H9 (cell line): Measurements from ENCODE around the gene IGSF3. TPM values are rescaled to one million over a fixed set of nuclear protein-coding genes. Genes with fewer than 3 reads are reported as not detected.
A peak's percentile ranks its signal among the peaks of the same experiment; 100 is the strongest.

ENCODE experiments used
- DNase-seq: peaks from one replicate; pipeline ENCODE4 v3.0.0-alpha.2; 2017
- H2AFZ ChIP-seq: one replicate; pipeline ENCODE4 v1.6.1; 2013; ENCODE audit warnings: mild to moderate bottlenecking, low read length, control low read depth, moderate library complexity
- H2AK5ac ChIP-seq: 2 replicates; pipeline ENCODE4 v1.6.1; 2013; ENCODE audit warnings: low read length, control low read depth, mixed read lengths; ENCODE audit not compliant: insufficient read length
- H2BK120ac ChIP-seq: one replicate; pipeline ENCODE4 v1.6.1; 2013; ENCODE audit warnings: low read depth, mild to moderate bottlenecking, low read length, control low read depth, inconsistent platforms; ENCODE audit not compliant: poor library complexity, severe bottlenecking
- H2BK12ac ChIP-seq: 2 replicates; pipeline ENCODE4 v1.6.1; 2013; ENCODE audit warnings: low read length, control low read depth, mixed read lengths, low read depth; ENCODE audit not compliant: insufficient read length
- H2BK15ac ChIP-seq: 2 replicates; pipeline ENCODE4 v1.6.1; 2013; ENCODE audit warnings: low read depth, low read length, control low read depth
- H2BK20ac ChIP-seq: one replicate; pipeline ENCODE4 v1.6.1; 2013; ENCODE audit warnings: low read depth, mild to moderate bottlenecking, low read length, control low read depth, inconsistent platforms; ENCODE audit not compliant: poor library complexity, severe bottlenecking
- H2BK5ac ChIP-seq: 2 replicates; pipeline ENCODE4 v1.6.1; 2013; ENCODE audit warnings: low read length, control low read depth, mixed read lengths; ENCODE audit not compliant: insufficient read length
- H3K14ac ChIP-seq: 2 replicates; pipeline ENCODE4 v1.6.1; 2013; ENCODE audit warnings: low read length, control low read depth; ENCODE audit not compliant: insufficient read depth
- H3K18ac ChIP-seq: 2 replicates; pipeline ENCODE4 v1.6.1; 2013; ENCODE audit warnings: low read depth, mild to moderate bottlenecking, mixed read lengths, low read length, control low read depth; ENCODE audit not compliant: insufficient read length
- H3K23ac ChIP-seq: 2 replicates; pipeline ENCODE4 v1.6.1; 2013; ENCODE audit warnings: low read length, control low read depth, mixed read lengths, low read depth; ENCODE audit not compliant: insufficient read length
- H3K23me2 ChIP-seq: 2 replicates; pipeline ENCODE4 v1.6.1; 2013; ENCODE audit warnings: low read depth, mild to moderate bottlenecking, mixed read lengths, low read length, control low read depth; ENCODE audit not compliant: insufficient read length, poor library complexity, severe bottlenecking
- H3K27ac ChIP-seq: 2 replicates; pipeline ENCODE4 v1.5.1; 2013; ENCODE audit warnings: low read length, control low read depth, mixed read lengths, low read depth; ENCODE audit not compliant: insufficient read length
- H3K27me3 ChIP-seq: 2 replicates; pipeline ENCODE4 v1.6.1; 2013; ENCODE audit warnings: low read length, control low read depth, inconsistent platforms; ENCODE audit not compliant: insufficient read depth
- H3K4ac ChIP-seq: 2 replicates; pipeline ENCODE4 v1.6.1; 2013; ENCODE audit warnings: low read depth, mild to moderate bottlenecking, control low read depth, inconsistent platforms, low read length, moderate library complexity
- H3K4me1 ChIP-seq: 2 replicates; pipeline ENCODE4 v1.6.1; 2013; ENCODE audit warnings: low read length, control low read depth, inconsistent platforms; ENCODE audit not compliant: insufficient read depth
- H3K4me2 ChIP-seq: 2 replicates; pipeline ENCODE4 v1.6.1; 2013; ENCODE audit warnings: low read length, control low read depth, mixed read lengths; ENCODE audit not compliant: insufficient read length, insufficient read depth
- H3K56ac ChIP-seq: 2 replicates; pipeline ENCODE4 v1.6.1; 2013; ENCODE audit warnings: low read depth, mild to moderate bottlenecking, mixed read lengths, low read length, control low read depth; ENCODE audit not compliant: insufficient read length
- H3K79me1 ChIP-seq: 2 replicates; pipeline ENCODE4 v1.6.1; 2013; ENCODE audit warnings: low read depth, mild to moderate bottlenecking, moderate library complexity, low read length, control low read depth, inconsistent platforms; ENCODE audit not compliant: insufficient read depth, poor library complexity, severe bottlenecking
- H3K79me2 ChIP-seq: 2 replicates; pipeline ENCODE4 v1.6.1; 2013; ENCODE audit warnings: low read length, control low read depth, inconsistent platforms; ENCODE audit not compliant: insufficient read depth
- H3K9ac ChIP-seq: 2 replicates; pipeline ENCODE4 v1.6.1; 2013; ENCODE audit warnings: low read length, control low read depth, mixed read lengths; ENCODE audit not compliant: insufficient read length; ENCODE audit errors: extremely low read depth
- H3K9me3 ChIP-seq: one replicate; pipeline ENCODE4 v1.6.1; 2013; ENCODE audit warnings: low read depth, low read length, inconsistent platforms; ENCODE audit not compliant: control insufficient read depth
- H3T11ph ChIP-seq: one replicate; pipeline ENCODE4 v1.6.1; 2013; ENCODE audit warnings: mild to moderate bottlenecking, low read length, control low read depth, inconsistent platforms
- H4K20me1 ChIP-seq: one replicate; pipeline ENCODE4 v1.6.1; 2013; ENCODE audit not compliant: control insufficient read depth, insufficient read length, insufficient read depth
- H4K5ac ChIP-seq: 2 replicates; pipeline ENCODE4 v1.6.1; 2013; ENCODE audit warnings: low read depth, mild to moderate bottlenecking, mixed read lengths, low read length, control low read depth; ENCODE audit not compliant: insufficient read length
- H4K8ac ChIP-seq: replicated peaks from 2 replicates; pipeline ENCODE4 v1.6.1; 2013; ENCODE audit warnings: low read length, control low read depth, mixed read lengths, low read depth; ENCODE audit not compliant: insufficient read length
- H4K91ac ChIP-seq: 2 replicates; pipeline ENCODE4 v1.6.1; 2013; ENCODE audit warnings: low read depth, mild to moderate bottlenecking, moderate library complexity, mixed read lengths, low read length, control low read depth; ENCODE audit not compliant: insufficient read length
- H3K27ac Mint-ChIP-seq, 3 experiments: 2 replicates in 2 of 3; 3 replicates in 1 of 3; pipeline ENCODE4 v1.8.0; 2020 to 2021; ENCODE audit warnings: mixed read lengths in 3 of 3, mild to moderate bottlenecking in 1 of 3, moderate library complexity in 1 of 3
- H3K27me3 Mint-ChIP-seq: 2 replicates; pipeline ENCODE4 v1.8.0; 2021; ENCODE audit warnings: low read depth, mild to moderate bottlenecking, moderate library complexity, mixed read lengths
- H3K36me3 Mint-ChIP-seq, 3 experiments: 2 replicates in 2 of 3; 3 replicates in 1 of 3; pipeline ENCODE4 v1.8.0; 2020 to 2021; ENCODE audit warnings: low read depth in 3 of 3, mixed read lengths in 3 of 3; ENCODE audit not compliant: insufficient read depth in 1 of 3
- H3K4me1 Mint-ChIP-seq, 2 experiments: 2 replicates each; pipeline ENCODE4 v1.8.0; 2020; ENCODE audit warnings: mixed read lengths in 2 of 2
- H3K4me3 Mint-ChIP-seq, 2 experiments: 2 replicates in 1 of 2; 3 replicates in 1 of 2; pipeline ENCODE4 v1.8.0; 2020 to 2021; ENCODE audit warnings: mild to moderate bottlenecking in 2 of 2, mixed read lengths in 2 of 2, moderate library complexity in 1 of 2
- H3K9me3 Mint-ChIP-seq, 2 experiments: 2 replicates in 1 of 2; 3 replicates in 1 of 2; pipeline ENCODE4 v1.8.0; 2020; ENCODE audit warnings: mild to moderate bottlenecking in 2 of 2, mixed read lengths in 2 of 2, moderate library complexity in 1 of 2
- WGBS: extraction: QIAGEN DNeasy Blood & Tissue Kit; methylation state at CpG from one replicate; pipeline ENCODE4 v1.1.7; 2013; ENCODE audit warnings: missing lambda C conversion rate, low lambda C conversion rate, mixed read lengths; ENCODE audit not compliant: insufficient read length; ENCODE audit errors: extremely low coverage; 5-methylcytosine and 5-hydroxymethylcytosine counted together
- total RNA-seq: library from RNA; stranded (reverse); gene quantifications from 2 replicates; pipeline ENCODE4 v1.2.1, GENCODE V29; 2021
- TF ChIP-seq, protein P1 (sequence below): fragments of 200-600 bp; sonication (generic); conservative IDR thresholded peaks from 3 replicates; pipeline ENCODE4 v1.8.0; 2021; ENCODE audit warnings: antibody characterized with exemption, mild to moderate bottlenecking

Gene IGSF3
- total RNA-seq, 1 experiment from 2014 or later: 19.1 TPM

DNA sequence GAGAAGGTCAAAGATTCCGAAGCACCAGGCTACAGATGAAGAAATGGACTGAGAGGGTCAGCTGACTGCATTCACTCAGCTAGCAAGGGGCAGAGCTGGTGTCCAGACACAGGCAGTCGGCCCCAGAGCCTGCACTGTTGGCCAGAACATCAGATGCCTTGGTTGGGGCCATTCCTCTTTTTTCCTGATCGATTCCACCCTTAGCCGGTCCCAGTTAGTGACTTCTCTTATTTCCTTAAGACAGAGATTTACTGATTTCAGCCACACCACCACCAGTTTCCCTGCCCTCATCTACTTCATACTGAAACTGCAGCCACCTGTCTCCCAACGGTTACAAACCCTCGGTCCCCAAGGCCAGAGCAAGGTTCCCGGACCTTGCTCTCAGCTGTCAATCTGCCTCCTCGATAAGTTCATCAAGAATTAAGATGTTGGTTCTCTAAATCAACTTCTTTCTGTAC, 108.2 kb downstream of the IGSF3 start:
- no peak for DNase-seq
- Histone ChIP-seq H3K23ac (no peak overlapping the region), H2BK120ac (no peak overlapping the region), H2BK20ac (no peak overlapping the region), H3K9me3 (no peaks in the 10 kb centered on the region), H4K91ac (no peak overlapping the region), H2BK12ac (no peak overlapping the region), H3T11ph (no peak overlapping the region), H3K27ac (no peak overlapping the region), H2BK15ac (no peak overlapping the region), H3K9ac (no peak overlapping the region), H3K79me2 (no peaks in the 10 kb centered on the region), H2BK5ac (no peak overlapping the region), H3K23me2 (no peaks in the 10 kb centered on the region), H3K18ac (no peak overlapping the region), H4K5ac (no peak overlapping the region), H3K4me1 (no peaks in the 10 kb centered on the region), H4K20me1 (no peaks in the 10 kb centered on the region), H2AFZ (no peak overlapping the region), H4K8ac (no peak overlapping the region), H3K14ac (no peak overlapping the region), H3K4ac (no peak overlapping the region), H2AK5ac (no peak overlapping the region), H3K27me3 (no peaks in the 10 kb centered on the region), H3K4me2 (no peak overlapping the region), H3K79me1 (no peaks in the 10 kb centered on the region), H3K56ac (no peak overlapping the region)
- Mint-ChIP-seq H3K27me3 (no peaks in the 10 kb centered on the region), H3K9me3 (peaks cover 17 to 19% of the 10 kb centered on the region in 2 experiments), H3K4me3 (no peak overlapping the region), H3K36me3 (peaks cover 11 to 21% (median 19%) of the 10 kb centered on the region in 3 experiments), H3K27ac (peak overlapping the region in 1 of 3 experiments; percentile 11; a peak in 2 of 7 replicates), H3K4me1 (peaks cover 0 to 3% of the 10 kb centered on the region in 2 experiments; a peak in 2 of 4 replicates)
- no CpG with 5 or more reads among the region's 8 CpGs for WGBS
- TF ChIP-seq, protein P1, sequence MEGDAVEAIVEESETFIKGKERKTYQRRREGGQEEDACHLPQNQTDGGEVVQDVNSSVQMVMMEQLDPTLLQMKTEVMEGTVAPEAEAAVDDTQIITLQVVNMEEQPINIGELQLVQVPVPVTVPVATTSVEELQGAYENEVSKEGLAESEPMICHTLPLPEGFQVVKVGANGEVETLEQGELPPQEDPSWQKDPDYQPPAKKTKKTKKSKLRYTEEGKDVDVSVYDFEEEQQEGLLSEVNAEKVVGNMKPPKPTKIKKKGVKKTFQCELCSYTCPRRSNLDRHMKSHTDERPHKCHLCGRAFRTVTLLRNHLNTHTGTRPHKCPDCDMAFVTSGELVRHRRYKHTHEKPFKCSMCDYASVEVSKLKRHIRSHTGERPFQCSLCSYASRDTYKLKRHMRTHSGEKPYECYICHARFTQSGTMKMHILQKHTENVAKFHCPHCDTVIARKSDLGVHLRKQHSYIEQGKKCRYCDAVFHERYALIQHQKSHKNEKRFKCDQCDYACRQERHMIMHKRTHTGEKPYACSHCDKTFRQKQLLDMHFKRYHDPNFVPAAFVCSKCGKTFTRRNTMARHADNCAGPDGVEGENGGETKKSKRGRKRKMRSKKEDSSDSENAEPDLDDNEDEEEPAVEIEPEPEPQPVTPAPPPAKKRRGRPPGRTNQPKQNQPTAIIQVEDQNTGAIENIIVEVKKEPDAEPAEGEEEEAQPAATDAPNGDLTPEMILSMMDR: no peak
